Erythroblast (primary cell): ENCODE data around the gene TUT4.

Source experiments
- GATA1 ChIP-seq: IDR thresholded peaks from 2 replicates; pipeline ENCODE4 v1.6.1; 2011; ENCODE audit warnings: low read depth, mild to moderate bottlenecking, control low read depth, low read length, moderate library complexity
- POLR2A ChIP-seq: IDR thresholded peaks from 2 replicates; pipeline ENCODE4 v1.6.1; 2011; ENCODE audit warnings: mild to moderate bottlenecking, low read length

DNA sequence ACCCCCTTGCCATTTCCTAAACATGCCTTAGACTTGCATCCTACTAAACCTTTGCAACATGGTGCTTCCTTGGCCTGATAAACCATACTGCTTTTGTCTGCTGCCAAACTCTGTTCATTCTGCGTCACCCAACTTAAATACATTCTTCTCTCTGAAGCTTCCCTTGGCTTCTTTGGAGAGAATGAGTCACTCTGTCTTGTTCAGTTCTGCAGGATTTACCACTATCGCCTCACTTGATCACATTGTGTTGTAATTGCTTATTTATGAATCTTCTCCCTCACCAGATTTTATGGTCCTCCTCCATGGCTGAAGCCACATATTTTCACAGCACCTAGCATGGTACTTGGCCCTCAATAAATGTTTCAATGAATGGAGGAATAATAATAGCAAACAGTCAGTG, 21.7 kb upstream of the TUT4 start:
- TF ChIP-seq POLR2A (no peak), GATA1 (no peak)
